Tongue (tissue), 2 donors: ENCODE data around the gene AR. TPM values are rescaled to one million over a fixed set of nuclear protein-coding genes. Genes with fewer than 3 reads are reported as not detected.
A peak's percentile ranks its signal among the peaks of the same experiment; 100 is the strongest.

Experiments
- DNase-seq: peaks from one replicate; pipeline ENCODE4 v3.0.0-alpha.2; 2015
- total RNA-seq: library from RNA; depleted of rRNA; stranded (reverse); fragments of >200 nt; gene quantifications from one replicate; pipeline ENCODE4 v1.2.3, GENCODE V29; 2014

Gene AR
- total RNA-seq, 1 donor from 2014 or later = 9.3 TPM

DNA sequence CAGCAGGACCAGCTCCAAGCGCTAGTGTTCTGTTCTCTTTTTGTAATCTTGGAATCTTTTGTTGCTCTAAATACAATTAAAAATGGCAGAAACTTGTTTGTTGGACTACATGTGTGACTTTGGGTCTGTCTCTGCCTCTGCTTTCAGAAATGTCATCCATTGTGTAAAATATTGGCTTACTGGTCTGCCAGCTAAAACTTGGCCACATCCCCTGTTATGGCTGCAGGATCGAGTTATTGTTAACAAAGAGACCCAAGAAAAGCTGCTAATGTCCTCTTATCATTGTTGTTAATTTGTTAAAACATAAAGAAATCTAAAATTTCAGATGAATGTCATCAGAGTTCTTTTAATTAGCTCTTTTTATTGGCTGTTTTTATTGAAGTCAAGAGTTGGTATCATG lies 186.5 kb downstream of the AR start:
- DNase-seq = no peak

GRCh38 chrX:67731061-67731460 lies 187.2 kb downstream of the AR start:
- DNase-seq = peak; percentile 7

GRCh38 chrX:67732864-67733263 lies 189.0 kb downstream of the AR start:
- DNase-seq = no peak

GRCh38 chrX:67734111-67734753 lies 190.4 kb downstream of the AR start:
- DNase-seq = no peak

DNA sequence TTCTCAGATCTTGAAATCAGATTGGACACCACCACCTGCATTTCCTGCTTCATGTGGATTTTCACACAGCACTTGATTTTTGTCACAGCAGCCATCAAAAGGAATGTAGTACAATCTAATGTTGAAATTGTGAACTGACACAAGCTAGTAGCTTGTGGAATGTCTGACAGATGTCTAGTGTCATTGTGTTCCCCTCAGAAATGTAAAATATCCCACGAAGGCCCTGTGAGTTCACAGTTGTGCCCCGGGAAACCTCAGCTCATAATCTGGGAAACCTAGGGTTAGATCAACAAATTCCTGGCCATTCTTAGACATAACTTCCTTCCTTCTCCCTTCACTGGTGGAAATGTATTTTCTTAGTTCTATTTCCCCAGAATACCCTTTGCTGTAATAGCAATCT lies 205.7 kb downstream of the AR start:
- no peak for DNase-seq

DNA sequence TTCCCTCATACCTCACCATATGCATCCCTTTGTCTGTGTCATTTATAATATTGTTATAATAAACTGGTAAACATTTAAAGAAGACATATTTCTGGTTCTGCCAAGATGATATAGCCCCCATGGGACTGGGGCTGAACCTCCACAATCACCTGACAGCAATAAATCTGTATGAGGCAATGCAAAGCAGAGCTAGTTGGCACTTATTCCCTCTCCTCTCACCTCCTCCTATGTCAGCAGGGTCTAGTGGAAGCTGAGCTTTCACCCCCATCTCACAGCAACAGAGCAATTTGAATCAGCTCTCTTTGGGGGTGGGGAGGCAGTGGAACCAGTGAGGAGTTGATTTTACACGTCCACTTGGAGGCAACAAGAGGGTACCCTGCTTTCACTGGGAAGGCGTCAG lies 206.9 kb downstream of the AR start:
- no peak for DNase-seq

GRCh38 chrX:67759018-67759417 lies 215.2 kb downstream of the AR start:
- DNase-seq = no peak

DNA sequence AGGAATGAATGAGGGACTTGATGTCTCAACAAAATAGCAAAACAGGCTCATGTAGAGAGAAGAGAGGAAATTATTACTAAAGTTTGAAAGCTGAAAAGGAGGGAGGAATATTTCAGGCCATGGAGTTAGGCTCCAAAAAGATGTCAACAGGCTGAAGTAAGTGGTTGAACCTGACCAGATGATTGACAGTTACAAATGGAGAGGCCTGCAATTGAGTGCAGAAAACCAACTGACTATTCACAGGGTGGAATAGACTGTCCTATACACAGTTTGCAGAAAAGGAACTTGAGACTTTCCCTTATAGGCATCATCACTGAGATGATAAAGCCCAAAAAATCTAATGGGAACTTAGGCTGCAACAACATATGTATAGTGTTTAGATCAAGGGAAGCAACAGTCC lies 233.3 kb downstream of the AR start:
- peak; percentile 14 for DNase-seq

DNA sequence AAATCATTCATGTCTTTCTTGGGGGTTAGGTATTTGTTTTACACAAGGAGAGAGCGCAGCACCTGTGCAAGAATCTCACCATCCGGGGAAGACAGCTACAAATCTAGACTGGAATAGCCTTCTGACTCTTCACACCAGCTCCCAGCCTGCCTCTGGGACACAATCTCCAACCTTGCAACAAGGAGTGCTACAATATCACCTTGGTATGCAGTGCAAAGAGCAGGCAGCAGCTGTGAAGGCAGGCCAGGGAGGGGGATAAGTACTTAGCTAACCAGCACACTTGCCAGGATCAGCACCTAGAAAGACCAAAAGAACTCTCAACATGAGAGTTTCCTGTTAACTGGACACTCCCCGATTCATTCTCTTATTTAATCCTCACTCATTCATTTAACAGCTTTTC lies 235.3 kb downstream of the AR start:
- DNase-seq = peak; percentile 17
